Pancreas (tissue), 10 donors: Measurements from ENCODE around the gene USP17L13. TPM values are rescaled to one million over a fixed set of nuclear protein-coding genes. Genes with fewer than 3 reads are reported as not detected.
"Not testable (repeated sequence)": the region's sequence is repeated elsewhere in the genome, so short reads cannot be mapped to it uniquely, and the experiment has no call there.

ENCODE experiments used
- ATAC-seq, 4 donors: fragments of 200-7000 bp; cut with Tn5 transposase; one replicate each; pipeline versions ENCODE4 v1.8.0 to v1.9.1; 2020; ENCODE audit warnings: mild to moderate bottlenecking in 4 of 4, moderate library complexity in 4 of 4
- DNase-seq, 6 donors: peaks; one replicate each; pipeline ENCODE4 v3.0.0-alpha.2; 2020
- FAIRE-seq: peaks from 2 replicates; lab custom pipeline; 2012; peaks lifted over from hg19 to GRCh38; lab: Jason Lieb, UNC
- H3K27ac ChIP-seq, 4 donors: fragments of 200-600 bp; sonication (generic); 1 replicate in 3 of 4; 2 replicates in 1 of 4; pipeline versions ENCODE4 v1.5.0 to v1.8.0; 2020
- H3K27me3 ChIP-seq, 4 donors: fragments of 200-600 bp; one replicate each; pipeline ENCODE4 v1.8.0; 2021
- H3K36me3 ChIP-seq, 3 donors: fragments of 200-600 bp; sonication (generic) in 1 of 3; one replicate each; pipeline versions ENCODE4 v1.5.0 to v1.8.0; 2020 to 2021
- H3K4me1 ChIP-seq, 3 donors: fragments of 200-600 bp; one replicate each; pipeline ENCODE4 v1.8.0; 2021
- H3K4me3 ChIP-seq, 4 donors: fragments of 200-600 bp; sonication (generic) in 2 of 4; one replicate each; pipeline versions ENCODE4 v1.5.0 to v1.8.0; 2020 to 2021
- H3K9me3 ChIP-seq, 4 donors: fragments of 200-600 bp; one replicate each; pipeline ENCODE4 v1.8.0; 2021
- WGBS, 2 donors: extraction: QIAGEN DNeasy Blood & Tissue Kit; methylation state at CpG; one replicate each; pipeline ENCODE4 v1.1.7; 2013; 5-methylcytosine and 5-hydroxymethylcytosine counted together
- intact Hi-C, 3 donors: fragments of 100-400 bp; cut with DNase I; formaldehyde crosslinking; loops; one replicate each; pipeline versions ENCODE4 v1.11.1 to v1.14.2; 2022
- polyA plus RNA-seq, 2 donors: library from polyadenylated mRNA; stranded (reverse); fragments of 200-250 nt; gene quantifications; one replicate each; pipeline ENCODE4 v1.2.3, GENCODE V29; 2013
- total RNA-seq, 6 donors: library from RNA; stranded (reverse); fragmentation: NEBNext Ultra II Directional in 4 of 6; extraction: Animal tissue kit (Norgen Biotek cat#: 25700) in 4 of 6; gene quantifications; one replicate each; pipeline versions ENCODE4 v1.2.1 to v1.2.4, GENCODE V29; 2021 to 2023
- donor health status: healthy with polysubstance abuse.
- donor health status: DM: no; HTN: no; CAD: no; lungs with moderate emphysema.
- donor health status: DM: no; HTN: no; CAD: no.
- donor health status: control.
- donor health status: control.
- donor health status: Bipolar disorder and iron deficiency.
- donor health status: DM: yes; HTN: yes; CAD: no.
- donor health status: DM: no; HTN: no; CAD: no.
- donor health status: DM: no; HTN: no; CAD: no.
- donor health status: DM: yes; HTN: yes; CAD: no.

Gene USP17L13
- total and polyA plus RNA-seq, 8 donors = not detected

GRCh38 chr4:9262572-9262971, 37.9 kb downstream of the USP17L13 start, which contains the start of gene USP17L21:
USP17L21 (plus strand) TSS chr4:9262872; CDS start chr4:9262872, 0 bp downstream.
- not testable (repeated sequence) for FAIRE-seq

GRCh38 chr4:9267319-9267718, 42.6 kb downstream of the USP17L13 start, which contains the start of gene USP17L22:
USP17L22 (plus strand) TSS chr4:9267619; CDS start chr4:9267619, 0 bp downstream.
- H3K9me3 ChIP-seq, intact Hi-C loops, DNase-seq, H3K27ac ChIP-seq, FAIRE-seq, H3K27me3 ChIP-seq, H3K4me1 ChIP-seq, H3K36me3 ChIP-seq, ATAC-seq, H3K4me3 ChIP-seq: not testable (repeated sequence)
- no CpG with 5 or more reads among the region's 15 CpGs for WGBS, 2 donors

More at GRCh38 chr4:9262572-9262971, 37.9 kb downstream of the USP17L13 start, which contains the start of gene USP17L21:
- H3K27ac ChIP-seq, intact Hi-C loops, H3K4me3 ChIP-seq, H3K27me3 ChIP-seq, H3K36me3 ChIP-seq, H3K9me3 ChIP-seq, ATAC-seq, DNase-seq, H3K4me1 ChIP-seq: not testable (repeated sequence)
- no CpG with 5 or more reads among the region's 13 CpGs for WGBS, 2 donors

- H3K27me3 ChIP-seq, H3K4me1 ChIP-seq, H3K36me3 ChIP-seq, H3K9me3 ChIP-seq, H3K27ac ChIP-seq, H3K4me3 ChIP-seq, ATAC-seq, FAIRE-seq, intact Hi-C loops: not testable (repeated sequence)
- WGBS, 2 donors = 66 to 77% methylated on average over 5 of the region's 10 CpGs
- DNase-seq = peak; percentile 2 to 87 (median 31)
Observed at GRCh38 chr4:9271719-9272118, 47.0 kb downstream of the USP17L13 start.

Other genes starting within 250 kb of the USP17L13 start
- gene FAM90A26, start 54.5 kb upstream of the USP17L13 start, total RNA-seq = not detected
- not detected for gene FAM90A26, start 54.5 kb upstream of the USP17L13 start, polyA plus RNA-seq
- not detected for gene USP17L10, start 14.2 kb upstream of the USP17L13 start, total RNA-seq
- gene USP17L10, start 14.2 kb upstream of the USP17L13 start, polyA plus RNA-seq = not detected
- under 1 TPM in 1 of 6 donors, not detected in 5; 0.09 TPM for gene USP17L11, start 9.5 kb upstream of the USP17L13 start, total RNA-seq
- gene USP17L11, start 9.5 kb upstream of the USP17L13 start, polyA plus RNA-seq = not detected
- gene USP17L12, start 4.7 kb upstream of the USP17L13 start, total RNA-seq = not detected
- gene USP17L12, start 4.7 kb upstream of the USP17L13 start, polyA plus RNA-seq = not detected
- gene USP17L15, start 9.5 kb downstream of the USP17L13 start, total RNA-seq = not detected
- under 1 TPM in 1 of 2 donors, not detected in 1; 0.07 TPM for gene USP17L15, start 9.5 kb downstream of the USP17L13 start, polyA plus RNA-seq
- gene USP17L17, start 19.0 kb downstream of the USP17L13 start, total RNA-seq = not detected
- not detected for gene USP17L17, start 19.0 kb downstream of the USP17L13 start, polyA plus RNA-seq
- not detected for gene USP17L18, start 23.7 kb downstream of the USP17L13 start, total RNA-seq
- gene USP17L18, start 23.7 kb downstream of the USP17L13 start, polyA plus RNA-seq = not detected
- gene USP17L19, start 28.5 kb downstream of the USP17L13 start, total RNA-seq = not detected
- not detected for gene USP17L19, start 28.5 kb downstream of the USP17L13 start, polyA plus RNA-seq
- not detected for gene USP17L20, start 33.2 kb downstream of the USP17L13 start, total RNA-seq
- gene USP17L20, start 33.2 kb downstream of the USP17L13 start, polyA plus RNA-seq = not detected
- gene USP17L21, start 38.0 kb downstream of the USP17L13 start, total RNA-seq = not detected
- not detected for gene USP17L21, start 38.0 kb downstream of the USP17L13 start, polyA plus RNA-seq
- gene USP17L22, start 42.7 kb downstream of the USP17L13 start, total RNA-seq = not detected
- not detected for gene USP17L22, start 42.7 kb downstream of the USP17L13 start, polyA plus RNA-seq
- not detected for gene USP17L24, start 100.3 kb downstream of the USP17L13 start, total RNA-seq
- not detected for gene USP17L24, start 100.3 kb downstream of the USP17L13 start, polyA plus RNA-seq
- gene USP17L25, start 105.0 kb downstream of the USP17L13 start, total RNA-seq = not detected
- gene USP17L25, start 105.0 kb downstream of the USP17L13 start, polyA plus RNA-seq = not detected
- not detected for gene USP17L26, start 109.8 kb downstream of the USP17L13 start, total RNA-seq
- not detected for gene USP17L26, start 109.8 kb downstream of the USP17L13 start, polyA plus RNA-seq
- not detected for gene USP17L5, start 114.5 kb downstream of the USP17L13 start, total RNA-seq
- gene USP17L5, start 114.5 kb downstream of the USP17L13 start, polyA plus RNA-seq = not detected
- not detected for gene USP17L27, start 119.3 kb downstream of the USP17L13 start, total RNA-seq
- not detected for gene USP17L27, start 119.3 kb downstream of the USP17L13 start, polyA plus RNA-seq
- not detected for gene USP17L28, start 124.0 kb downstream of the USP17L13 start, total RNA-seq
- not detected for gene USP17L28, start 124.0 kb downstream of the USP17L13 start, polyA plus RNA-seq
- not detected for gene USP17L29, start 128.7 kb downstream of the USP17L13 start, total RNA-seq
- not detected for gene USP17L29, start 128.7 kb downstream of the USP17L13 start, polyA plus RNA-seq
- gene USP17L30, start 138.2 kb downstream of the USP17L13 start, total RNA-seq = not detected
- gene USP17L30, start 138.2 kb downstream of the USP17L13 start, polyA plus RNA-seq = not detected
- gene DEFB131A, start 219.5 kb downstream of the USP17L13 start, total RNA-seq = not detected
- not detected for gene DEFB131A, start 219.5 kb downstream of the USP17L13 start, polyA plus RNA-seq